IMR-90 (cell line): ENCODE data around the gene ZNF512B. TPM values are rescaled to one million over a fixed set of nuclear protein-coding genes. Genes with fewer than 3 reads are reported as not detected.

Experiments used
- ATAC-seq: fragments of 200-7000 bp; cut with Tn5 transposase; 2 replicates; pipeline ENCODE4 v1.9.1; 2020; ENCODE audit warnings: low read depth, mild to moderate bottlenecking, moderate library complexity
- BruUV-seq: library from RNA; stranded (reverse); fragments of 400-500 nt; replicated peaks from 2 replicates; lab custom pipeline; 2021; lab: Mats Ljungman, UMichigan
- CTCF ChIA-PET: fragments of 300-600 bp; formaldehyde crosslinking; extraction: SDS; loops from one replicate; lab custom pipeline; 2021; ENCODE audit warnings: antibody characterized with exemption; lab: Yijun Ruan, JAX
- POLR2A ChIA-PET: fragments of 300-600 bp; sonication (Branson Sonifier 250); formaldehyde crosslinking; loops from one replicate; lab custom pipeline; 2022; ENCODE audit warnings: antibody characterized with exemption; ENCODE audit not compliant: unreplicated experiment; lab: Charles Lee
- DNase-seq: peaks from one replicate; pipeline ENCODE4 v3.0.0; 2013
- H2AFZ ChIP-seq: replicated peaks from 2 replicates; pipeline ENCODE3; 2013; ENCODE audit warnings: low read length, mild to moderate bottlenecking; ENCODE audit not compliant: poor library complexity
- H2AK5ac ChIP-seq: 2 replicates; pipeline ENCODE4 v1.6.1; 2013; ENCODE audit warnings: low read depth, low read length, inconsistent platforms
- H2AK9ac ChIP-seq: replicated peaks from 2 replicates; pipeline ENCODE3; 2013; ENCODE audit warnings: mild to moderate bottlenecking, low read depth, low read length, moderate library complexity; ENCODE audit not compliant: poor library complexity
- H2BK120ac ChIP-seq: 2 replicates; pipeline ENCODE4 v1.6.1; 2013; ENCODE audit warnings: low read depth, low read length, inconsistent platforms
- H2BK15ac ChIP-seq: 3 replicates; pipeline ENCODE4 v1.6.1; 2013; ENCODE audit warnings: low read depth, low read length, inconsistent platforms
- H2BK20ac ChIP-seq: 2 replicates; pipeline ENCODE4 v1.6.1; 2013; ENCODE audit warnings: low read depth, mild to moderate bottlenecking, inconsistent platforms, low read length, moderate library complexity
- H2BK5ac ChIP-seq: 2 replicates; pipeline ENCODE4 v1.6.1; 2013; ENCODE audit warnings: mild to moderate bottlenecking, low read depth, low read length, inconsistent platforms; ENCODE audit not compliant: poor library complexity, severe bottlenecking
- H3K14ac ChIP-seq: replicated peaks from 2 replicates; pipeline ENCODE4 v1.6.1; 2013; ENCODE audit warnings: low read depth, low read length, inconsistent platforms
- H3K18ac ChIP-seq: 2 replicates; pipeline ENCODE4 v1.6.1; 2013; ENCODE audit warnings: low read depth, low read length, control low read depth
- H3K23ac ChIP-seq: 2 replicates; pipeline ENCODE4 v1.6.1; 2013; ENCODE audit warnings: low read depth, low read length, inconsistent platforms
- H3K27ac ChIP-seq: 2 replicates; pipeline ENCODE4 v1.5.1; 2013; ENCODE audit warnings: mild to moderate bottlenecking, control low read depth, low read length; ENCODE audit not compliant: insufficient read depth
- H3K27me3 ChIP-seq: 2 replicates; pipeline ENCODE4 v1.6.1; 2013; ENCODE audit warnings: low read length; ENCODE audit not compliant: control insufficient read depth, insufficient read depth
- H3K36me3 ChIP-seq: 2 replicates; pipeline ENCODE4 v1.6.1; 2013; ENCODE audit warnings: low read length, mixed read lengths; ENCODE audit not compliant: control insufficient read depth, insufficient read depth
- H3K4ac ChIP-seq: 2 replicates; pipeline ENCODE4 v1.6.1; 2013; ENCODE audit warnings: low read depth, low read length, inconsistent platforms
- H3K4me1 ChIP-seq: 2 replicates; pipeline ENCODE4 v1.6.1; 2013; ENCODE audit warnings: low read length, mixed read lengths; ENCODE audit not compliant: control insufficient read depth, insufficient read depth
- H3K4me2 ChIP-seq: 2 replicates; pipeline ENCODE4 v1.6.1; 2013; ENCODE audit warnings: low read depth, mild to moderate bottlenecking, control low read depth, low read length, moderate library complexity
- H3K4me3 ChIP-seq: 2 replicates; pipeline ENCODE4 v1.5.1; 2013; ENCODE audit warnings: low read depth, mild to moderate bottlenecking, control low read depth, low read length, moderate library complexity; ENCODE audit not compliant: insufficient read depth
- H3K56ac ChIP-seq: 2 replicates; pipeline ENCODE4 v1.6.1; 2013; ENCODE audit warnings: low read length, inconsistent platforms; ENCODE audit not compliant: insufficient read depth; ENCODE audit errors: extremely low read depth
- H3K79me1 ChIP-seq, 2 experiments: 2 replicates each; pipeline ENCODE4 v1.6.1; 2013; ENCODE audit warnings: low read length in 2 of 2, inconsistent platforms in 1 of 2, low read depth in 1 of 2
- H3K9ac ChIP-seq: 2 replicates; pipeline ENCODE4 v1.6.1; 2013; ENCODE audit warnings: low read depth, low read length, control low read depth
- H3K9me1 ChIP-seq: 2 replicates; pipeline ENCODE4 v1.6.1; 2013; ENCODE audit warnings: low read length, inconsistent platforms; ENCODE audit not compliant: insufficient read depth
- H3K9me3 ChIP-seq: 2 replicates; pipeline ENCODE4 v1.6.1; 2013; ENCODE audit warnings: low read length; ENCODE audit not compliant: control insufficient read depth, insufficient read depth
- H4K20me1 ChIP-seq: 2 replicates; pipeline ENCODE4 v1.6.1; 2013; ENCODE audit warnings: low read length, inconsistent platforms; ENCODE audit not compliant: insufficient read depth
- H4K5ac ChIP-seq: 2 replicates; pipeline ENCODE4 v1.6.1; 2013; ENCODE audit warnings: mild to moderate bottlenecking, low read depth, low read length, control low read depth
- H4K8ac ChIP-seq, 2 experiments: 2 replicates each; pipeline ENCODE4 v1.6.1; 2013; ENCODE audit warnings: low read depth in 2 of 2, low read length in 2 of 2, control low read depth in 1 of 2, inconsistent platforms in 1 of 2
- H4K91ac ChIP-seq: 2 replicates; pipeline ENCODE4 v1.6.1; 2013; ENCODE audit warnings: low read depth, low read length, inconsistent platforms; ENCODE audit not compliant: insufficient read depth
- BHLHE40 ChIP-seq: fragments of 150-350 bp; IDR thresholded peaks from 2 replicates; pipeline ENCODE4 v1.6.1; 2016; ENCODE audit warnings: mild to moderate bottlenecking, low read depth, low read length
- CEBPB ChIP-seq: IDR thresholded peaks from 2 replicates; pipeline ENCODE4 v1.6.1; 2012; ENCODE audit warnings: low read depth, low read length, improper control_type of control experiment
- CHD1 ChIP-seq: IDR thresholded peaks from 2 replicates; pipeline ENCODE4 v1.6.1; 2012; ENCODE audit warnings: low read depth, low read length, improper control_type of control experiment
- FOS ChIP-seq: fragments of 150-350 bp; IDR thresholded peaks from 2 replicates; pipeline ENCODE4 v1.6.1; 2016; ENCODE audit warnings: low read depth, low read length
- MAFK ChIP-seq: IDR thresholded peaks from 2 replicates; pipeline ENCODE4 v1.6.1; 2012; ENCODE audit warnings: low read depth, low read length, improper control_type of control experiment
- MAZ ChIP-seq: IDR thresholded peaks from 2 replicates; pipeline ENCODE4 v1.6.1; 2012; ENCODE audit warnings: low read depth, mild to moderate bottlenecking, low read length, improper control_type of control experiment, moderate library complexity, borderline replicate concordance
- MXI1 ChIP-seq: IDR thresholded peaks from 2 replicates; pipeline ENCODE4 v1.6.1; 2012; ENCODE audit warnings: low read depth, mild to moderate bottlenecking, low read length, moderate library complexity, borderline replicate concordance
- NFE2L2 ChIP-seq: fragments of 150-350 bp; IDR thresholded peaks from 2 replicates; pipeline ENCODE4 v1.6.1; 2016; ENCODE audit warnings: low read depth, mild to moderate bottlenecking, low read length
- POLR2A ChIP-seq: IDR thresholded peaks from 2 replicates; pipeline ENCODE4 v1.6.1; 2012; ENCODE audit warnings: mild to moderate bottlenecking, low read depth, low read length
- RCOR1 ChIP-seq: IDR thresholded peaks from 2 replicates; pipeline ENCODE4 v1.6.1; 2012; ENCODE audit warnings: mild to moderate bottlenecking, low read length, improper control_type of control experiment; ENCODE audit not compliant: insufficient replicate concordance
- RFX5 ChIP-seq: IDR thresholded peaks from 2 replicates; pipeline ENCODE4 v1.8.0; 2012; ENCODE audit warnings: low read depth, mild to moderate bottlenecking, low read length, moderate library complexity
- SMC3 ChIP-seq: fragments of 150-350 bp; IDR thresholded peaks from 2 replicates; pipeline ENCODE4 v1.6.1; 2016; ENCODE audit warnings: low read depth, mild to moderate bottlenecking, antibody characterized with exemption, low read length, moderate library complexity
- WGBS, 2 experiments: methylation state at CpG; one replicate each; pipeline versions ENCODE4 v1.1.5 to v1.1.7; 2013; ENCODE audit warnings: missing lambda C conversion rate in 2 of 2; ENCODE audit not compliant: insufficient read length in 1 of 2; ENCODE audit errors: extremely low coverage in 2 of 2; 5-methylcytosine and 5-hydroxymethylcytosine counted together
- dilution Hi-C: fragments of 300-500 bp; cut with HindIII; formaldehyde crosslinking; loops from one replicate; pipeline ENCODE4 v1.14.3; 2018; ENCODE audit warnings: low sequenced_read_pairs; ENCODE audit not compliant: unreplicated experiment
- in situ Hi-C: fragments of 300-500 bp; cut with MboI; formaldehyde crosslinking; loops from 3 replicates; pipeline ENCODE4 v1.14.3; 2019; ENCODE audit warnings: low sequenced_read_pairs, inconsistent platforms, mixed read lengths
- intact Hi-C: fragments of 100-400 bp; cut with micrococcal nuclease; formaldehyde crosslinking; loops from 2 replicates; pipeline ENCODE4 v1.10.0; 2022
- polyA plus RNA-seq, 3 experiments: library from polyadenylated mRNA; depleted of rRNA; stranded (reverse); fragments of >200 nt; gene quantifications; 2 replicates each; pipeline ENCODE4 v1.2.3, GENCODE V29; 2012; ENCODE audit warnings: low replicate concordance in 1 of 3
- total RNA-seq: library from RNA; depleted of rRNA; stranded (reverse); fragments of >200 nt; gene quantifications from 2 replicates; pipeline ENCODE4 v1.2.3, GENCODE V29; 2012
- TF ChIP-seq, protein P1 (sequence below): fragments of 150-350 bp; IDR thresholded peaks from 2 replicates; pipeline ENCODE4 v1.6.1; 2016; ENCODE audit warnings: low read depth, mild to moderate bottlenecking, low read length, moderate library complexity, borderline replicate concordance
- TF ChIP-seq, protein P2 (sequence below): fragments of 150-350 bp; IDR thresholded peaks from 2 replicates; pipeline ENCODE4 v1.6.1; 2017; ENCODE audit warnings: mild to moderate bottlenecking, antibody characterized with exemption, low read length, low read depth
- TF ChIP-seq, protein P3 (sequence below): conservative IDR thresholded peaks from 2 replicates; pipeline ENCODE4 v1.5.1; 2012; ENCODE audit warnings: mild to moderate bottlenecking, low read depth, low read length, improper control_type of control experiment

Gene ZNF512B
- total and polyA plus RNA-seq, 2 of the 4 experiments (the other 2 are of a cell fraction), result 6.5 to 15.6 TPM

- Histone ChIP-seq H2BK20ac (no peak overlapping the region), H2AFZ (no peak overlapping the region), H2AK5ac (no peak overlapping the region), H3K27ac (no peak overlapping the region), H2BK15ac (no peak overlapping the region), H3K56ac (no peak overlapping the region), H2BK120ac (no peak overlapping the region), H3K4me3 (no peak overlapping the region), H3K36me3 (peaks cover 58% of the 10 kb centered on the region), H2BK5ac (no peak overlapping the region), H3K4me1 (no peaks in the 10 kb centered on the region), H4K91ac (no peak overlapping the region), H3K4me2 (no peak overlapping the region), H4K5ac (no peak overlapping the region), H4K8ac (no peak overlapping the region), H3K27me3 (no peaks in the 10 kb centered on the region), H3K18ac (no peak overlapping the region), H3K79me1 (peaks cover 33 to 65% of the 10 kb centered on the region in 2 experiments), H4K20me1 (peaks cover 66% of the 10 kb centered on the region), H3K14ac (no peak overlapping the region), H3K23ac (no peak overlapping the region), H2AK9ac (no peak overlapping the region), H3K9me3 (no peaks in the 10 kb centered on the region), H3K4ac (no peak overlapping the region), H3K9ac (no peak overlapping the region), H3K9me1 (peaks cover 4% of the 10 kb centered on the region; the same call in 1 of the 2 replicates)
- CTCF ChIA-PET, result no interaction called here
- DNase-seq (no peak), ATAC-seq (0 out of 2 replicates have a peak, but pooled peaks have one; percentile 4)
- intact Hi-C loops (no loop called here), in situ Hi-C loops (no loop called here), dilution Hi-C loops (no loop called here)
- POLR2A ChIA-PET, result no interaction called here
- WGBS, 2 experiments, result 80% methylated on average over 2 of the region's 33 CpGs; no CpG with 5 or more reads in 1 of the 2 experiments
- BruUV-seq, result no TSS peak
- TF ChIP-seq, protein P1, sequence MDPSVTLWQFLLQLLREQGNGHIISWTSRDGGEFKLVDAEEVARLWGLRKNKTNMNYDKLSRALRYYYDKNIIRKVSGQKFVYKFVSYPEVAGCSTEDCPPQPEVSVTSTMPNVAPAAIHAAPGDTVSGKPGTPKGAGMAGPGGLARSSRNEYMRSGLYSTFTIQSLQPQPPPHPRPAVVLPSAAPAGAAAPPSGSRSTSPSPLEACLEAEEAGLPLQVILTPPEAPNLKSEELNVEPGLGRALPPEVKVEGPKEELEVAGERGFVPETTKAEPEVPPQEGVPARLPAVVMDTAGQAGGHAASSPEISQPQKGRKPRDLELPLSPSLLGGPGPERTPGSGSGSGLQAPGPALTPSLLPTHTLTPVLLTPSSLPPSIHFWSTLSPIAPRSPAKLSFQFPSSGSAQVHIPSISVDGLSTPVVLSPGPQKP, result no peak
- TF ChIP-seq RFX5 (no peak), CEBPB (no peak), RCOR1 (no peak), BHLHE40 (no peak), CHD1 (no peak), MXI1 (no peak), MAZ (no peak), SMC3 (no peak), FOS (no peak), NFE2L2 (no peak), POLR2A (no peak), MAFK (no peak)
- TF ChIP-seq, protein P2, sequence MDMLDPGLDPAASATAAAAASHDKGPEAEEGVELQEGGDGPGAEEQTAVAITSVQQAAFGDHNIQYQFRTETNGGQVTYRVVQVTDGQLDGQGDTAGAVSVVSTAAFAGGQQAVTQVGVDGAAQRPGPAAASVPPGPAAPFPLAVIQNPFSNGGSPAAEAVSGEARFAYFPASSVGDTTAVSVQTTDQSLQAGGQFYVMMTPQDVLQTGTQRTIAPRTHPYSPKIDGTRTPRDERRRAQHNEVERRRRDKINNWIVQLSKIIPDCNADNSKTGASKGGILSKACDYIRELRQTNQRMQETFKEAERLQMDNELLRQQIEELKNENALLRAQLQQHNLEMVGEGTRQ, result no peak
- TF ChIP-seq, protein P3, sequence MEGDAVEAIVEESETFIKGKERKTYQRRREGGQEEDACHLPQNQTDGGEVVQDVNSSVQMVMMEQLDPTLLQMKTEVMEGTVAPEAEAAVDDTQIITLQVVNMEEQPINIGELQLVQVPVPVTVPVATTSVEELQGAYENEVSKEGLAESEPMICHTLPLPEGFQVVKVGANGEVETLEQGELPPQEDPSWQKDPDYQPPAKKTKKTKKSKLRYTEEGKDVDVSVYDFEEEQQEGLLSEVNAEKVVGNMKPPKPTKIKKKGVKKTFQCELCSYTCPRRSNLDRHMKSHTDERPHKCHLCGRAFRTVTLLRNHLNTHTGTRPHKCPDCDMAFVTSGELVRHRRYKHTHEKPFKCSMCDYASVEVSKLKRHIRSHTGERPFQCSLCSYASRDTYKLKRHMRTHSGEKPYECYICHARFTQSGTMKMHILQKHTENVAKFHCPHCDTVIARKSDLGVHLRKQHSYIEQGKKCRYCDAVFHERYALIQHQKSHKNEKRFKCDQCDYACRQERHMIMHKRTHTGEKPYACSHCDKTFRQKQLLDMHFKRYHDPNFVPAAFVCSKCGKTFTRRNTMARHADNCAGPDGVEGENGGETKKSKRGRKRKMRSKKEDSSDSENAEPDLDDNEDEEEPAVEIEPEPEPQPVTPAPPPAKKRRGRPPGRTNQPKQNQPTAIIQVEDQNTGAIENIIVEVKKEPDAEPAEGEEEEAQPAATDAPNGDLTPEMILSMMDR, result no peak
Observed at GRCh38 chr20:63939061-63939935, 30.4 kb downstream of the ZNF512B start.
